H7 (cell line): ENCODE measurements around the gene GPC4. TPM values are rescaled to one million over a fixed set of nuclear protein-coding genes. Genes with fewer than 3 reads are reported as not detected.

Source experiments
- DNase-seq: peaks from one replicate; pipeline ENCODE4 v3.0.0; 2012
- H3K27me3 ChIP-seq: 2 replicates; pipeline ENCODE4 v1.6.0; 2011; ENCODE audit warnings: mild to moderate bottlenecking, low read length; ENCODE audit not compliant: control insufficient read depth, insufficient read depth
- H3K36me3 ChIP-seq: replicated peaks from 2 replicates; pipeline ENCODE4 v1.5.1; 2011; ENCODE audit warnings: low read length; ENCODE audit not compliant: control insufficient read depth, insufficient read depth
- H3K4me3 ChIP-seq: 2 replicates; pipeline ENCODE4 v1.5.1; 2011; ENCODE audit warnings: low read depth, mild to moderate bottlenecking, control low read depth, low read length, moderate library complexity; ENCODE audit not compliant: insufficient read depth
- total RNA-seq: library from RNA; depleted of rRNA; stranded (reverse); fragments of >200 nt; shearing (Covaris generic); gene quantifications from 2 replicates; pipeline ENCODE4 v1.2.3, GENCODE V29; 2014

The GPC4 gene
- total RNA-seq, 1 experiment from 2014 or later, result 96.5 TPM

DNA sequence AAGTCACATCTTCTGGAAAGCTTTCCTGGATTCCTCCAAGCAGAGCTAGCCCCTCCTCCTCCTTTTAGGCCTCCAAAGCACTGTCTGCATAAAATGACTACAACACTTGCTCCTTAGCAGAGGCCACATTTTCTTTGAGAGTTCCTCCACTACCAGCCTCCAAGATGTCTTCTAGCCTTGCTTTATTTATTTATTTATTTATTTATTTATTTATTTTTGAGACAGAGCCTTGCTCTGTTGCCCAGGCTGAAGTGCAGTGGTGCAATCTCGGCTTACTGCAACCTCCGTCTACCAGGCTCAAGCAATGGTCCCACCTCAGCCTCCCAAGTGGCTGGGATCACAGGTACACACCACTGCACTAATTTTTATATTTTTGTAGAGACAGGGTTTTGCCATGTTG is 4.6 kb upstream of the GPC4 start:
- H3K27me3 ChIP-seq, result no peaks in the 10 kb centered on the region
- H3K4me3 ChIP-seq, result no peak overlapping the region
- DNase-seq, result no peak
- no peaks in the 10 kb centered on the region for H3K36me3 ChIP-seq

DNA sequence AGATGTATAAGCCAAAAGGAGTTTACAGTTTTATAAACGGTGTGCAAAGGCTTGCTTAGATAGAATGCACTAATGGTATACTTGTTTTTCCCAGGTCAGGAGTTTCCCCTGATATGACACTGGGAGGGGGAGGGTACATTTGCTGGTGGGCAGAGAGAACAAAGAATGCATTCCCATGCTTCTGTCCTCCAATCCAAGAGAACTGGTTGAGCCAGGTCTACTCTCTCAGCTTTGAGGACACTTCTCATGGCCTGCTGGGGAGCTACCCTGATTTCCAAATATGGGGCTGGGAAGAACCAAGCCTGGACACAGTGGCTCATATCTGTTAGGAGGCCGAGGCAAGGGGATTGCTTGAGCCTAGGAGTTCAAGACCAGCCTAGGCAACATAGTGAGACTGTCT is 3.3 kb upstream of the GPC4 start:
- no peaks in the 10 kb centered on the region for H3K36me3 ChIP-seq
- no peak overlapping the region for H3K4me3 ChIP-seq
- DNase-seq, result no peak
- no peaks in the 10 kb centered on the region for H3K27me3 ChIP-seq

DNA sequence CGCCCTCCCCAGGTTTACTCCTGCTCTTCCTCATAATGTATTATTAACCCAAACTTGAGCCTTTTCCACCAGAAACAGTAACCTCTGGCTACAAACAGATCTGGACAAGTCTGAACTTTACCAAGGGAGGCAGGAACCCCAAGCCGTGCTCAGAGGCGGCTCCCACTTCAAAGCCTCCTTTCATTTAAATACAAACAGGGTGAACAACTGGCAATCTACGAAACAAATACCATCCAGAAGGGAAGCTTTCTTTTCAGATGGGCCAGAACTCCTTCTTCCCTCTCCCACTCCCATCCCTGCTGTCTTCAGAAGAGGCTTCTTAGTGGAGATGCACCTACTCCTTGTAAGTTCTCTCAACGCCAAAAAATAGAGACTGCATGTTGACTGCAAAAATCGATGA is 2.1 kb upstream of the GPC4 start:
- DNase-seq, result peak; percentile 54
- Histone ChIP-seq H3K36me3 (peaks cover 8% of the 10 kb centered on the region), H3K27me3 (no peaks in the 10 kb centered on the region), H3K4me3 (no peak overlapping the region)

DNA sequence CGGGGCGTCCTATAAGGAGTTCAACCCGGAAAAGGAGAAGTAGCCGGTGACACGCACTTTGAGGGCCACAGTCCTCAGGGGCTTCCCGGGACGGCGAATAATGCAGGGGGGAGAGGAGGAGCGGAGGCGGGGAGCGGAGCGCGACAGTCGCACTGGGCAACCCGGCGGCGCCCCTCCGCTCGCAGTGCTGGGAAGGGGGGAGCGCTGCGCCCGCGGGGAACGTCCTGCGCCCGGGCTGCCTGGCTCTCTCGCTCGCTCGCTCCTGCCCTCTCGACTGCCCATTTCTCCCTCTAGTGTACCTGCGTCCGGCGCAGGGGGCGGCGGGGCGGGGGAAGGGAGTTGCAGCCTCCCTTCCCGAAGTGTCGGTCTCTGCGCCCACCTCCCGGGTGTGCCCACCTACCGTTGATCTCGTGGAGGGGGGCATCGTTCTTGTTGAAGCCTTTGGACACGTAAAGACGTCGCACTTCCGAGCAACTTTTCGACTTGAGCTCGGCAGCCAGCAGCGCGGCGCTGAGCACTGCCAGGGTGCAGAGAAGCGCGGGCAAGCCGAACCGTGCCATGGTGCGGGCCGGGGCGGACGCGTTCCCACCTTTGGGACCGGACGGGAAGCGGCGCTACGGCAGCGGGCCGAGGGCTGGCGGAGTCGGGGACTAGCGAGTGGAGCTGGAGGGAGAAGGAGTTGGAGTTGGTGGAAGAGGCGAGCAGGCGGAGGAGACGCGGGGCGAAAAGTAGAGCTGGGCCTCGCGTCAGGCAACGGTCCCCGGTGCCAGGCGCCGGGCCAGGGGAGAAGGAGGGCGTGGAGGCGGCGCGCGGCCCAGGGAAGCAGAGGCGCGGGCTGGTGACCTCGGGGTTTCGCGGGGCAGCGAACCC is 648 bp downstream of the GPC4 start:
- H3K36me3 ChIP-seq, result peaks cover 22% of the 10 kb centered on the region
- peak overlapping the region; percentile 94 for H3K4me3 ChIP-seq
- peak; percentile 73 for DNase-seq
- no peaks in the 10 kb centered on the region for H3K27me3 ChIP-seq

DNA sequence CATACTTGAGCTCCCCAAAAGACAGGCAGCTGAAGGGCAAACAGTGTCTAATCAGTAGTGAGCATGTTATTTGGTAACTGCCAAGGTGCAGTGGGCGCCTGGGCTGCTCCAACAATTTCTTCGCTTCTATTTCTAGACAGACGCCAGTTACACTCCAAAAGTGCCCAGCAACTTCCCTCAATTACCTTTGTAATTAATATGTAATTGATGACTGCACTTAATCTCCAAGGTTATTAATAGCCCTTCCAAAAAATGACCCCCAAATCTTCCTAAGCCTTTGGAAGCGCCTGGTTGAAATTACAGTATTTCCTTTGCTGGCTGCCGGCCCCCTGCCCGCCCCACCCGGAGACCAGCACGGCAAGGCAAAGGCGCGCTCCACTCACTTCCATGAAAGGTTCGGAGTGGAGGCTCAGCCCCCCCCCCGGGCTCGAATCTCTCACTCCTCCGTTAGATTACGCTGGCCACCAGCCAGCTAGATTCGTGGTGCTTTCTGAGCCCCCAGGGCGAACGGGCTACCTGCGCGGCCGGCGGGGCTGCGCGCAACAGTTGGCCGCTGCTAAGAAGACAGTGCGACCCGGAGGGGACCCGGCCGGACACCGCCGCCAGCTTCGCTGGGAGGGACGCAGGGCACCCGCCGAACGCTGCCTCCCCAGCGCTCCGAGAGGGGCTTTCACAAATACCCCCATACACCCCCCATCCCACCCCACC is 1.9 kb downstream of the GPC4 start:
- peak; percentile 69 for DNase-seq
- Histone ChIP-seq H3K27me3 (no peaks in the 10 kb centered on the region), H3K4me3 (peak overlapping the region; percentile 94), H3K36me3 (peaks cover 25% of the 10 kb centered on the region)

DNA sequence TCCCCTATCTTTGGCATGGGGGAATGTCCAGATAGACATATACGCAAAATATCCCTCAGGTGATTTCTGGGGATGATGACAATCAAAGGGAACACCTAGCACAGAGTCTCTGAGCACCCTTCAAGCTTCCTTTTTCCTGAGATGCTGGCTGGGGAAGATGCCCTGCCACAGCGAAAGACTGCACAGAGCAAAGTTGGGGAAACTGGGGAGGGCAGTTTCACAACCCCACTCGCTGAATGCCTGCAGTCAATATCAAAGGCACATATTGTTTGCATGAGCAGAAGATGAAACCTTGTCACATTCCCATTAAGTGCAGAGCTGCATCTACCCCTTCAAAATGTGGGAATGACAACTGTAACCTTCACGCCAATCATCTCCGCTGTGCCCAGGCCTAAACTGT is 2.6 kb downstream of the GPC4 start:
- Histone ChIP-seq H3K4me3 (peak overlapping the region; percentile 94), H3K27me3 (no peaks in the 10 kb centered on the region), H3K36me3 (peaks cover 25% of the 10 kb centered on the region)
- DNase-seq, result no peak

DNA sequence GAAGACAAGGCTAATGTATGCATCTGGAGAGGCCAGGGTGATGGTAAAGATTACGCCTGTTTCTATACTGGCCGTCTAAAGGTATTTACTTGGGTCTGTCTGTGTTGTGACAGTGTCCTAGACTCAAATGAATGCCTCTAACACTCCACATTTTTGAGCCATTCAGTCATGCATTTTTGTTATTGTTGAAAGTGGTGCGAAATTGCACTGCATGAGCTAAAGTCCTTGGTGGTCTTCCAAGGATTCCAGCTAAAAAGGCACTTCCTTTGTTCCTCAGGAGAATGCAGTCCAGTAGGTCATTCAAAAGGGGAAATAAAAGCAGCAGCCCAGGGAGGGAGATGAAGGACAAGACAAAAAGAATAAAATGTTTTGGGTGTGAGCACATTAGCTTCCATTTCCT is 3.0 kb downstream of the GPC4 start:
- Histone ChIP-seq H3K27me3 (no peaks in the 10 kb centered on the region), H3K4me3 (peak overlapping the region; percentile 94), H3K36me3 (peaks cover 25% of the 10 kb centered on the region)
- no peak for DNase-seq

DNA sequence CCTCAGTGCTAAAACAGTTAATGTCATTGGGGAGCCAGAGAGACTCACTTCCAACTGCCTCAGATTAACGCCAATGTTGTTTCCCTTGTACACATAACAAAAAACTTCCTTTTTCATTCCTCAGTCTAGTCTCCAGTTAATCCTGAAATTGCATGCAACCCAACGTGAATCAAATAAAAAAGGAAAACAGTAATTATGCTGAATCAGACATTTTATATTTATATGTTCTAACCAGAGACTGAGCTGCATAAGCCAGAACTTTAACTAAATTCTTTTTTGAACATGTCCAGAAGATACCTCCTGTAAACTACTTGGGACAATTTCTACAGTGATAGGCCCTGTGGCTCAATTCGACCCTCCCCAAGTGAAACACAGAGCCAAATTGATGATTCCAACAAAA is 4.7 kb downstream of the GPC4 start:
- Histone ChIP-seq H3K27me3 (no peaks in the 10 kb centered on the region), H3K36me3 (peaks cover 27% of the 10 kb centered on the region), H3K4me3 (no peak overlapping the region; the same call in 1 of the 2 replicates)
- DNase-seq, result no peak

DNA sequence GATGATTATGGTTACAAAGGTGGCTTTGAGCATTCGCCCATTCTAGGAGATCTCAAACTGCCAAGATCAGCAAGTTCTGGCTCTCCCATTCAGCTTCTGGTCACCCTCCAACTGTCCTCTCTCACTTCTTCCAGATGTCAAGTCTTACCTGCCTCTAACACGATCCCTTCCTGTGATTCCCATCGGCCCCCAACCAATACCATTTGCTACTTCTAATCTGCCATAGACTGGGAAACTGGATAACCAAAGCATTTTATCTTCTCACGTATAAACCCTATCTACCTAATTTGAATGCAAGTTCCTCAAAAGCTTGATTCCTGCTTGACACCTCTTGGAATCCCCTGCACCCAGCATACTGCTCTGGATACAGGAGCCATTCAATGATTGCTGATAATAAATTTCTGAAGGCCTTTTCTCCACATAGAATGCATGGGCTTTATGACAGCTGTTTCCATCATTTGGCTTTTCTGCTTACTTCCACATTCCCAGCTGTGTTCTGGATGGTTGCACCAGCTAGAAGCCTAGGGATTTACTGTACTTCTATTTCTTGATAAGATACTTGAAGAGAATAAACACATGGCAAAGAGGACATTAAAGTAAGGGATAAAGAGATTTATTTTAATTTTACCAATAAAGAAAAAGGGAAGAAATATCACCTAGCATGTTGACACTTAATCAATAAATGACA is 9.6 kb downstream of the GPC4 start:
- H3K27me3 ChIP-seq, result no peaks in the 10 kb centered on the region
- DNase-seq, result no peak
- H3K4me3 ChIP-seq, result no peak overlapping the region
- H3K36me3 ChIP-seq, result peaks cover 24% of the 10 kb centered on the region

DNA sequence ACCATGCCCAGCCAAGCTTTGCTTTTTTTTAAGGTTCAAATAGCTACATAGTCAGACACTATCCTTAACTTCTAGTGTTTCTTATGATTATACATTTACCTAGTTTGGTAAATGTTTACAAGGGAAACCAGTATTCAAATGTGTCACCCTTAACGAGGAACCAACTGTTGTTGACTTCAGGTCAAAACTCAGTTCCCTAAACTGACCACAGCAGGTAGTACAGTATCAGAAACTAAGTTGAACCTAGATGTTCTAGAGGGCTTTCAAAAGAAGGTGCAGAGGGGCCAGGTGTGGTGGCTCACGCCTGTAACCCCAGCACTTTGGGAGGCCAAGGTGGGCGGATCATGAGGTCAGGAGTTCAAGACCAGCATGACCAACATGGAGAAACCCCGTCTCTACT is 11.3 kb downstream of the GPC4 start:
- Histone ChIP-seq H3K36me3 (peaks cover 23% of the 10 kb centered on the region), H3K4me3 (no peak overlapping the region), H3K27me3 (no peaks in the 10 kb centered on the region)
- no peak for DNase-seq

DNA sequence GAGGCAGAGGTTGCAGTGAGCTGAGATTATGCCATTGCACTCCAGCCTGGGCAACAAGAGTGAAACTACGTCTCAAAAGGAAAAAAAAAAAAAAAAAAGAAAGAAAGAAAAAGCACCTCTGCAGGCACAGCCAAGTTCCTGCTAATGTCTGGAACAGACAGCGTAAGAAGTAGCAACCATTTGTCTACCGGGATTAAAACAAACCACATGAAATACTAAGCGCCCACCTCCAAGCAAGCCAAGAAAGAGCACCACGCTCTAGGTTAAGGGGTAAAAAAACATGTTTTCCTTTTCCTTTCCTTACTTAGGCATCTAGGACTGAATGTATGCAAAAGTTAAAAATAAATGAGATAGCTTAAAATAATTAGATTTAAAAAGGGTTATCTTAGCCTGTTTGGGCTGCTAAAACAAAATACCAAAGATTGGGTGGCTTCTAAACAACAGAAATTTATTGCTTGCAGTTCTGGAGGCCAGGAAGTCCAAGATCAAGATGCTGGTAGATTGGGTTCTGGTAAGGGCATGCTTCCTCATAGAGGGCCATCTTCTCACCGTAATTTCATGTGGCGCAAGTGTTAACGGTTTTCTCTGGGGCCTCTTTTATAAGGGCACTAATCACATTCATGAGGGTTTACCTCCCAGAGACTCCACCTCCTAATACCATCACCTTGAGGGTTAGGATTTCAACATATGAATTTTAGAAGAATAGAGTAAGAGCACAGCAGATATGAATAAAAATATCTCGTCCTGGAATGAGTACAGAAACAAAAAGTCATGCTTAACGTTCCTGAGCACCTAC is 12.3 kb downstream of the GPC4 start:
- Histone ChIP-seq H3K36me3 (peaks cover 23% of the 10 kb centered on the region), H3K27me3 (no peaks in the 10 kb centered on the region), H3K4me3 (no peak overlapping the region)
- no peak for DNase-seq

DNA sequence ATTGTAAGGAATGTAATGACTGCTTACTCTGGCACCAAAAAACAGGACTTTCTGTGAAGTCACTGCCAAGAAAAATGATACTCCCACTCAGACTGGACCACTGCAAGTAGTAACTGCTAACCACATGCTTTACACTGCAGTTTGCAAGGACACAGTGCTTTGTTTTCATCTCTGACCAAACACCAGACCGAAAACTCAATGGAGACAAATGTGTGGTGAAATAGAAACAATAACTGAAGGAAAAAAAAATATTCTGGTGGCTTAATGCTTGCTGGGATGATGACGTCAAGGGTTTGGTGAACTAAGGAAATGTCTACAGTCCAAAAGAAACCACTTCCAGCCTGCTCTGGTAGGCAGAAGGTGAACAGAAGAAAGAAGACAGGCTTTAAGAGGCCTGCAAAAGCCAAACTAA is 13.2 kb downstream of the GPC4 start:
- H3K4me3 ChIP-seq, result no peak overlapping the region
- no peak for DNase-seq
- H3K36me3 ChIP-seq, result peaks cover 25% of the 10 kb centered on the region
- no peaks in the 10 kb centered on the region for H3K27me3 ChIP-seq

DNA sequence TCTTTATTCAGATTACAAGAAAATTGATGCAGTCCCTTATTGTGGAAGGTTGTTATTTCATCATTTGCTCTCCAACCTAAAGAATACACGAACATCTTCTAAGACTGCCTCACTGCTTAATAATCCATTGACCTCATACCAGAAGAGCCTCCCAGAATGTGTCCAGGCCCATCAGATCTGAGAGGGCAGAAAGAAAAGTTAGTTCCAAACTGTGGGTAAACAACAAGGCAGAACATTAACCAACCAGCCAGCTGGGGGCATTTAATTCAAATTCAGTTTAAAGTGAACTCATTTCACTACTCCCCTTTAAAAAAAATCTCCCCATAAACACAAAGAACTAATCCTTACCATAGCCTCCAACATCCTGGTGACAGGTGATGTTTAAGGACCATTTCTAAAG is 13.8 kb downstream of the GPC4 start:
- no peak for DNase-seq
- H3K36me3 ChIP-seq, result peaks cover 25% of the 10 kb centered on the region
- no peaks in the 10 kb centered on the region for H3K27me3 ChIP-seq
- no peak overlapping the region for H3K4me3 ChIP-seq

DNA sequence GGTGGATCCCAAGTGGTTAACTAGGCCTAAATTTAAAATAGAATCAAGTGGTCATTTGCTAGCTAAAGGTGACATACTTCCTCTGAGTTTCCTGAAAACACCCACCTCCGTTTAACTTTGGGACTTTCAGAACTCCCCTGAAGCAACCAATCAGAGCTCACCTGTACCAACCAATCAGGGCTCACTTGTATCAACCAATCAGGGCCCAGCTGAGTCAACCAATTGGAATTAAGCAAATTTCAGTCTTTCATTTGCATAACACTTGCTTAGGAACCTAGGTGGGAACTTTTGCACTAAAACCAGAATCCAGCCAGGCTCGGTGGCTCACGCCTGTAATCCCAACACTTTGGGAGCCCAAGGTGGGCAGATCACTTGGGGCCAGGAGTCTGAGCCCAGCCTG is 15.9 kb downstream of the GPC4 start:
- H3K4me3 ChIP-seq, result no peak overlapping the region
- no peak for DNase-seq
- H3K36me3 ChIP-seq, result peaks cover 21% of the 10 kb centered on the region
- H3K27me3 ChIP-seq, result no peaks in the 10 kb centered on the region
